H1 (cell line): ENCODE results near the gene ZNF609.

Experiments used
- CBX8 ChIP-seq: fragments of 300-800, 300-1000 bp; sonication (generic); IDR thresholded peaks from 2 replicates; pipeline ENCODE4 v1.7.1; 2016; ENCODE audit warnings: low read depth, low read length, borderline replicate concordance
- POLR2A ChIP-seq, 2 experiments: IDR thresholded peaks; 1 replicate in 1 of 2; 2 replicates in 1 of 2; pipeline ENCODE4 v1.6.1; 2011; ENCODE audit warnings: low read depth in 2 of 2, low read length in 2 of 2, mild to moderate bottlenecking in 2 of 2; ENCODE audit errors: control extremely low read depth in 1 of 2

- no peak for TF ChIP-seq CBX8
- TF ChIP-seq POLR2A (IDR thresholded peaks at IDR 0.05; ENCODE audit: control extremely low read depth in 1 of 2, low read depth in 2 of 2, low read length in 2 of 2) = no peak
Measured at GRCh38 chr15:64619880-64620839, 159.8 kb downstream of the ZNF609 start.
